NCI-H510A (cell line): ENCODE data around the gene RGS12.

Experiments
- DNase-seq: peaks from one replicate; lab custom pipeline; 2025; lab: John Stamatoyannopoulos, UW

The RGS12 gene

GRCh38 chr4:3253808-3254207 is 39.0 kb upstream of the RGS12 start:
- DNase-seq: no peak

- no peak for DNase-seq
Measured at GRCh38 chr4:3254302-3255131, 38.3 kb upstream of the RGS12 start.

GRCh38 chr4:3255611-3256186 is 37.1 kb upstream of the RGS12 start:
- no peak for DNase-seq

GRCh38 chr4:3256230-3257102 is 36.4 kb upstream of the RGS12 start:
- no peak for DNase-seq

- no peak for DNase-seq
Measured at GRCh38 chr4:3257103-3257555, 35.7 kb upstream of the RGS12 start.

GRCh38 chr4:3257556-3258482 is 35.0 kb upstream of the RGS12 start:
- peak; percentile 64 for DNase-seq

- no peak for DNase-seq
Measured at GRCh38 chr4:3261411-3262207, 31.2 kb upstream of the RGS12 start.

GRCh38 chr4:3262208-3263052 is 30.4 kb upstream of the RGS12 start:
- no peak for DNase-seq

GRCh38 chr4:3263053-3263875 is 29.6 kb upstream of the RGS12 start:
- DNase-seq: no peak

GRCh38 chr4:3263876-3264193 is 29.0 kb upstream of the RGS12 start:
- DNase-seq: no peak

- no peak for DNase-seq
Measured at GRCh38 chr4:3266076-3266475, 26.7 kb upstream of the RGS12 start.

GRCh38 chr4:3267576-3268394 is 25.0 kb upstream of the RGS12 start:
- no peak for DNase-seq

- no peak for DNase-seq
Measured at GRCh38 chr4:3268395-3269104, 24.3 kb upstream of the RGS12 start.

GRCh38 chr4:3269105-3269927 is 23.5 kb upstream of the RGS12 start:
- no peak for DNase-seq

- no peak for DNase-seq
Measured at GRCh38 chr4:3269991-3270611, 22.7 kb upstream of the RGS12 start.

GRCh38 chr4:3271131-3271530 is 21.7 kb upstream of the RGS12 start:
- no peak for DNase-seq
